NT2/D1 (cell line): ENCODE results near the gene SIL1.

ENCODE experiments used
- YY1 ChIP-seq: IDR thresholded peaks from 2 replicates; pipeline ENCODE4 v1.6.1; 2011; ENCODE audit not compliant: insufficient read length, insufficient read depth
- ZNF274 ChIP-seq: IDR thresholded peaks from 2 replicates; pipeline ENCODE4 v1.6.1; 2011; ENCODE audit warnings: mild to moderate bottlenecking, low read depth, low read length

DNA sequence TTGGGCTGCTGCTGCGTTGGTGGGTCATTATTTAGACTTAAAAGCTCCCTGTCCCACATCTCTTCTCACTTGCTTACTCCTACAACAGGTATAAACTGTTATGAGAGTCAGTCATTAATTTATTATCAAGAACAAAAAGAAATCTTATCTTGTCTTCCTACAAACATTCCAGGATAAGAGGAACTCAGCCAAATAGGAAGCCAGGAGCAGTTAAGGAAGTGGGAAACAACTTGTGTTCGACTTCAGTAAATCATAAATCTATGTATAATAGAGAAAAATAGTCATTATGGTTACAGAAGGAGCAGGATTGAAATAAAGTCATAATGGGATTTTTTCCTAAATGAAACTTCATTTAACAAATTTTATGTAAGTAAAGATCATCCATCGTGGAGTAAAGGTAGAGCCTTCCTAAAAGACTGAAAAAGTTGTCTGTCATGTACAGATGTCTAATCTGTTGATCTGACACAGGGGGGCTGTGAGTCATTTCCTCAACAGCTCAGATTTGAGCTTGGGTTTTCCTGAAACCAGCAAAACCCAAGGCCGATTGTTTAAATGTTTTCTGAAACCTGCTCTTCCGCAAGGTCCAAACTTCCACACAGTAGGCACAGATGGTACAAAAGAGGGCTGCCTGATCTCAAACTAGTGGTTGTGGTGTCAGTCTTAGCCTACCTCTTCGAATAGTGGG lies 297.7 kb downstream of the SIL1 start:
- TF ChIP-seq YY1 (no peak), ZNF274 (no peak)
